Keratinocyte (primary cell): ENCODE results near the gene CDH13. TPM values are rescaled to one million over a fixed set of nuclear protein-coding genes. Genes with fewer than 3 reads are reported as not detected.

Source experiments
- DNase-seq: peaks from one replicate; pipeline ENCODE4 v3.0.0-alpha.2; 2011; ENCODE audit warnings: low read depth, missing footprints, low spot score
- FAIRE-seq: peaks from 2 replicates; lab custom pipeline; 2011; peaks lifted over from hg19 to GRCh38; lab: Jason Lieb, UNC
- H2AFZ ChIP-seq: 2 replicates; pipeline ENCODE4 v1.6.0; 2012; ENCODE audit warnings: low read length, control low read depth, inconsistent platforms; ENCODE audit not compliant: control insufficient read depth
- H3K27ac ChIP-seq: 2 replicates; pipeline ENCODE4 v1.5.1; 2011; ENCODE audit warnings: low read length; ENCODE audit not compliant: control insufficient read depth, insufficient read depth
- H3K27me3 ChIP-seq: 3 replicates; pipeline ENCODE4 v1.6.0; 2011; ENCODE audit warnings: low read length; ENCODE audit not compliant: control insufficient read depth, insufficient read depth; ENCODE audit errors: extremely low read depth
- H3K36me3 ChIP-seq, 2 experiments: 2 replicates in 1 of 2; 3 replicates in 1 of 2; pipeline ENCODE4 v1.5.1; 2011; ENCODE audit warnings: low read length in 2 of 2, mild to moderate bottlenecking in 1 of 2; ENCODE audit not compliant: control insufficient read depth in 2 of 2, insufficient read depth in 2 of 2; ENCODE audit errors: extremely low read depth in 1 of 2
- H3K4me1 ChIP-seq: 3 replicates; pipeline ENCODE4 v1.5.1; 2011; ENCODE audit warnings: low read length; ENCODE audit not compliant: control insufficient read depth, insufficient read depth; ENCODE audit errors: extremely low read depth
- H3K4me2 ChIP-seq: 3 replicates; pipeline ENCODE4 v1.6.0; 2011; ENCODE audit warnings: low read depth, low read length; ENCODE audit not compliant: control insufficient read depth, insufficient read depth; ENCODE audit errors: extremely low read depth
- H3K4me3 ChIP-seq, 3 experiments: fragments of 200-600 bp in 1 of 3; sonication (generic) in 1 of 3; 2 replicates in 2 of 3; 3 replicates in 1 of 3; pipeline ENCODE4 v1.5.1; 2011 to 2016; ENCODE audit warnings: low read length in 3 of 3, mild to moderate bottlenecking in 3 of 3, control low read depth in 2 of 3, inconsistent platforms in 1 of 3, low read depth in 1 of 3, mixed read lengths in 1 of 3, mixed run types in 1 of 3, moderate library complexity in 1 of 3; ENCODE audit not compliant: control insufficient read depth in 2 of 3, insufficient read depth in 2 of 3; ENCODE audit errors: extremely low read depth in 1 of 3
- H3K79me2 ChIP-seq: 2 replicates; pipeline ENCODE4 v1.6.0; 2012; ENCODE audit warnings: low read length; ENCODE audit not compliant: control insufficient read depth, insufficient read depth
- H3K9ac ChIP-seq: 3 replicates; pipeline ENCODE4 v1.6.0; 2011; ENCODE audit warnings: low read length; ENCODE audit not compliant: control insufficient read depth, insufficient read depth; ENCODE audit errors: extremely low read depth
- H3K9me1 ChIP-seq: 3 replicates; pipeline ENCODE4 v1.6.0; 2011; ENCODE audit warnings: low read length; ENCODE audit not compliant: control insufficient read depth, insufficient read depth; ENCODE audit errors: extremely low read depth
- H3K9me3 ChIP-seq: 2 replicates; pipeline ENCODE4 v1.5.1; 2012; ENCODE audit warnings: low read depth, low read length; ENCODE audit not compliant: control insufficient read depth
- H4K20me1 ChIP-seq: 3 replicates; pipeline ENCODE4 v1.6.0; 2011; ENCODE audit warnings: low read length; ENCODE audit not compliant: control insufficient read depth, insufficient read depth; ENCODE audit errors: extremely low read depth
- CTCF ChIP-seq, 3 experiments: IDR thresholded peaks in 1 of 3; conservative IDR thresholded peaks in 1 of 3; optimal IDR thresholded peaks in 1 of 3; 2 replicates in 2 of 3; 3 replicates in 1 of 3; pipeline versions ENCODE3 to v1.5.1; 2011; ENCODE audit warnings: low read length in 3 of 3, mild to moderate bottlenecking in 3 of 3, moderate library complexity in 2 of 3, control low read depth in 1 of 3, inconsistent platforms in 1 of 3; ENCODE audit not compliant: insufficient read depth in 2 of 3; ENCODE audit errors: extremely low read depth in 1 of 3
- EZH2 ChIP-seq: IDR thresholded peaks from one replicate; pipeline ENCODE4 v1.6.1; 2012; ENCODE audit warnings: inconsistent platforms, mild to moderate bottlenecking, low read length, moderate library complexity
- dilution Hi-C: fragments of 300-500 bp; cut with MboI; formaldehyde crosslinking; loops from one replicate; pipeline ENCODE4 v1.7.0; 2020; ENCODE audit warnings: low sequenced_read_pairs; ENCODE audit not compliant: extremely low pct_ligation_motif_present
- polyA plus RNA-seq, 5 experiments: library from polyadenylated mRNA; depleted of rRNA in 3 of 5; stranded (reverse) in 3 of 5; stranded (forward) in 1 of 5; unstranded in 1 of 5; fragments of >200 nt; gene quantifications; 1 replicate in 1 of 5; 2 replicates in 3 of 5; 3 replicates in 1 of 5; pipeline versions ENCODE4 v1.2.1 to v1.2.3, GENCODE V29; 2011 to 2012; ENCODE audit warnings: missing spikeins in 2 of 5, low read depth in 1 of 5, low replicate concordance in 1 of 5

CDH13 gene
- polyA plus RNA-seq, 1 donor (not counting 4 experiments of a cell fraction or from before 2014, with no cell fraction given), result 111 TPM

GRCh38 chr16:82819286-82819685 is 192.5 kb downstream of the CDH13 start:
- H3K27me3 ChIP-seq, result no peaks in the 10 kb centered on the region
- TF ChIP-seq CTCF (optimal IDR thresholded peaks at IDR 0.05 in 1 of 3, IDR thresholded peaks at IDR 0.05 in 1 of 3, conservative IDR thresholded peaks at IDR 0.05 in 1 of 3; ENCODE audit: extremely low read depth in 1 of 3, insufficient read depth in 2 of 3, low read length in 3 of 3), result no peak
- TF ChIP-seq EZH2, result no peak
- DNase-seq, result no peak
- H3K36me3 ChIP-seq, result peaks cover 5 to 7% of the 10 kb centered on the region in 2 experiments
- H3K9me1 ChIP-seq, result no peaks in the 10 kb centered on the region
- FAIRE-seq, result no peak
- H3K27ac ChIP-seq, result no peak overlapping the region
- H3K4me3 ChIP-seq, result no peak overlapping the region
- peaks cover 5% of the 10 kb centered on the region for H3K79me2 ChIP-seq
- H3K4me1 ChIP-seq, result no peaks in the 10 kb centered on the region
- dilution Hi-C loops, result no loop called here
- H3K9me3 ChIP-seq, result no peaks in the 10 kb centered on the region
- H3K4me2 ChIP-seq, result no peak overlapping the region
- no peak overlapping the region for H3K9ac ChIP-seq
- H2AFZ ChIP-seq, result no peak overlapping the region
- H4K20me1 ChIP-seq, result peaks cover 4% of the 10 kb centered on the region

GRCh38 chr16:82820855-82821254 is 194.1 kb downstream of the CDH13 start:
- Histone ChIP-seq H3K27ac (no peak overlapping the region), H3K9ac (no peak overlapping the region), H4K20me1 (peaks cover 4% of the 10 kb centered on the region), H3K9me3 (no peaks in the 10 kb centered on the region), H3K27me3 (no peaks in the 10 kb centered on the region), H3K79me2 (peaks cover 2% of the 10 kb centered on the region), H3K4me3 (no peak overlapping the region), H3K36me3 (peaks cover 5% of the 10 kb centered on the region in 2 experiments), H3K9me1 (no peaks in the 10 kb centered on the region), H2AFZ (no peak overlapping the region), H3K4me1 (no peaks in the 10 kb centered on the region), H3K4me2 (no peak overlapping the region)
- DNase-seq (no peak), FAIRE-seq (no peak)
- no peak for TF ChIP-seq CTCF (optimal IDR thresholded peaks at IDR 0.05 in 1 of 3, IDR thresholded peaks at IDR 0.05 in 1 of 3, conservative IDR thresholded peaks at IDR 0.05 in 1 of 3; ENCODE audit: extremely low read depth in 1 of 3, insufficient read depth in 2 of 3, low read length in 3 of 3)
- no peak for TF ChIP-seq EZH2
- dilution Hi-C loops, result no loop called here
